H1 (cell line): ENCODE results near the gene KRTAP10-4.

Experiments used
- ATF2 ChIP-seq: IDR thresholded peaks from 2 replicates; pipeline ENCODE4 v1.6.1; 2012; ENCODE audit warnings: low read length, inconsistent platforms
- CTCF ChIP-seq, 3 experiments: IDR thresholded peaks; 1 replicate in 2 of 3; 2 replicates in 1 of 3; pipeline versions ENCODE4 v1.5.1 to v1.6.1; 2011; ENCODE audit warnings: low read length in 3 of 3, mild to moderate bottlenecking in 3 of 3, inconsistent platforms in 2 of 3, low read depth in 1 of 3, moderate library complexity in 1 of 3; ENCODE audit not compliant: insufficient read depth in 1 of 3; ENCODE audit errors: control extremely low read depth in 1 of 3
- EP300 ChIP-seq, 2 experiments: IDR thresholded peaks; 1 replicate in 1 of 2; 2 replicates in 1 of 2; pipeline ENCODE4 v1.6.1; 2011 to 2012; ENCODE audit warnings: low read depth in 2 of 2, low read length in 2 of 2, mild to moderate bottlenecking in 2 of 2, borderline replicate concordance in 1 of 2, inconsistent platforms in 1 of 2, moderate library complexity in 1 of 2
- EZH2 ChIP-seq: fragments of 200-600 bp; sonication (generic); IDR thresholded peaks from 2 replicates; pipeline ENCODE4 v1.7.1; 2012; ENCODE audit warnings: low read depth, mild to moderate bottlenecking, moderate library complexity, low read length, inconsistent platforms; ENCODE audit not compliant: severe bottlenecking
- FOSL1 ChIP-seq: IDR thresholded peaks from 2 replicates; pipeline ENCODE4 v1.6.1; 2011; ENCODE audit warnings: mild to moderate bottlenecking, low read depth, low read length, moderate library complexity; ENCODE audit not compliant: insufficient read depth
- JUN ChIP-seq: IDR thresholded peaks from 2 replicates; pipeline ENCODE4 v1.6.1; 2011; ENCODE audit warnings: low read depth, mild to moderate bottlenecking, improper control_type of control experiment, low read length
- POLR2AphosphoS5 ChIP-seq: IDR thresholded peaks from 2 replicates; pipeline ENCODE4 v1.6.1; 2011; ENCODE audit warnings: low read depth, low read length
- POU5F1 ChIP-seq: IDR thresholded peaks from 2 replicates; pipeline ENCODE4 v1.6.1; 2011; ENCODE audit warnings: low read depth, mild to moderate bottlenecking, low read length, moderate library complexity
- RXRA ChIP-seq: IDR thresholded peaks from 2 replicates; pipeline ENCODE4 v1.6.1; 2011; ENCODE audit warnings: low read depth, mild to moderate bottlenecking, low read length, moderate library complexity; ENCODE audit not compliant: insufficient read depth
- SP1 ChIP-seq: IDR thresholded peaks from 2 replicates; pipeline ENCODE4 v1.6.1; 2011; ENCODE audit warnings: low read depth, low read length
- SUZ12 ChIP-seq: fragments of 200-600 bp; sonication (generic); IDR thresholded peaks from 2 replicates; pipeline ENCODE4 v1.6.1; 2012; ENCODE audit warnings: mild to moderate bottlenecking, inconsistent platforms, low read length, moderate library complexity, mixed read lengths
- ZNF274 ChIP-seq: IDR thresholded peaks from 2 replicates; pipeline ENCODE4 v1.7.0; 2012; ENCODE audit warnings: low read length, borderline replicate concordance; ENCODE audit errors: extremely low read depth

GRCh38 chr21:44528634-44528995 is 44.9 kb upstream of the KRTAP10-4 start:
- TF ChIP-seq CTCF (IDR thresholded peaks at IDR 0.05; ENCODE audit: control extremely low read depth in 1 of 3, insufficient read depth in 1 of 3, low read depth in 1 of 3, low read length in 3 of 3) (no peak), ATF2 (no peak), SUZ12 (no peak), EZH2 (no peak), RXRA (no peak), FOSL1 (no peak), POU5F1 (no peak), POLR2AphosphoS5 (no peak), JUN (no peak), EP300 (IDR thresholded peaks at IDR 0.05; ENCODE audit: borderline replicate concordance in 1 of 2, low read depth in 2 of 2, low read length in 2 of 2) (no peak), SP1 (no peak), ZNF274 (no peak)
